GM18951 (cell line): ENCODE measurements around the gene LGALS12.
"Not testable (repeated sequence)": the region's sequence is repeated elsewhere in the genome, so short reads cannot be mapped to it uniquely, and the experiment has no call there.

ENCODE experiments used
- POLR2A ChIP-seq: IDR thresholded peaks from 4 replicates; pipeline ENCODE4 v1.6.1; 2011; ENCODE audit warnings: mild to moderate bottlenecking; ENCODE audit not compliant: insufficient read length, insufficient read depth; ENCODE audit errors: extremely low read depth
- in situ Hi-C: fragments of 300-500 bp; cut with MboI; formaldehyde crosslinking; loops from one replicate; pipeline ENCODE4 v1.12.0; 2022; ENCODE audit warnings: low sequenced_read_pairs, mixed read lengths, inconsistent platforms; ENCODE audit not compliant: unreplicated experiment

The LGALS12 gene

GRCh38 chr11:63508745-63509144 is 2.9 kb downstream of the LGALS12 start:
- TF ChIP-seq POLR2A = no peak
- in situ Hi-C loops = no loop called here

DNA sequence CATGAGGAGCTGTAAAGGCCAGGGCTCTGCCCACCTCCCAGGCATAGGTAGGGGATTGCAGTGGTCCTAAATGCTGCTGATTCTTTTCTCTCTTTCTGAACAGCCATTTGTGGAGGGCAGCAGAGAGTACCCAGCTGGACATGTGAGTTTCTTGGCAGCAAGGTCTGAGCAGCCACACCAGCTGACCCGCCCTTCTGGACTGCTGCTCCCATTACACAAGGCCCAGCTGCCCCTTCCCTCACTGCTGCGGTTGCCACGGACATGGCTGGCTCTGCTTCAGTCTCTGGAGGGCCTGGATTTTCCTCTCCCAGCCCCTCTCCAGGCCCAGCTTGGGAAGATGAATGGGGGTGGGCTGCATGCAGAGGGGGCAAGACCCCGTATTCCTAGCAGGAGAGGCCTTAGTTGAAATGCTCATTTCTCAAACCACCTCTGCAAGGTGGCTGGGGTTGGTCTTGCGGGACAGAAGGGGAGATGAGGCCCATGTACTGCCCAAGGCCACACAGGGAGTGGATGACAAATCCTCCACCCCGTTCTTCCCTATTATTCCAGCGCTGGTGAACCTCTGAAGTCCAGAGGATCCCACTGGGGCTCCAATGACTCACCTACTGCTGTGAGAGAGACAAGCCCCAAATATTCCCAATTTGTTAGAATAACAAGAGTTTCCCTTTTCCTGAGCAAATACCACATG is 4.6 kb downstream of the LGALS12 start:
- TF ChIP-seq POLR2A = no peak
- in situ Hi-C loops = no loop called here

GRCh38 chr11:63511048-63511748 is 5.3 kb downstream of the LGALS12 start:
- TF ChIP-seq POLR2A = no peak
- in situ Hi-C loops = no loop called here

DNA sequence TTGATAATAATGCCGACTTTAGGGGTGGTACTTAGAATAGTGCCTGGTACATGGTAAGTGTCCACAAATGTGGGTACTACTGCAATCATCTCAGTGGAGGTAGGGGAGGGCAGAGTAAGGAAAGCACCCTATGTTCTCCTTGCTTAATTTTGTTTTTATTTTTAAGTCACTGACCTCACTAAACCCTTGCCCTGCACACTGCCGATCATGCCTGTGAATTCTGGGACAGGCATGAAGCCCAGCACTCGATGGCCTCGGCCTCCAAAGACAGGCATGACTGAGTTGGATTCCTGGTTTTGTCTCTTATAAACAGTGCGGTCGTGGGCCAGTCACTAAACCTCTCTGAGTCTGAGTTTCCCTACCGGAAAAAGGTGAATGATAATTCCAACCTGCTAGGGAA is 6.9 kb downstream of the LGALS12 start:
- in situ Hi-C loops = no loop called here
- TF ChIP-seq POLR2A = no peak

GRCh38 chr11:63516109-63516508 is 10.2 kb downstream of the LGALS12 start:
- TF ChIP-seq POLR2A = no peak
- in situ Hi-C loops = no loop called here

DNA sequence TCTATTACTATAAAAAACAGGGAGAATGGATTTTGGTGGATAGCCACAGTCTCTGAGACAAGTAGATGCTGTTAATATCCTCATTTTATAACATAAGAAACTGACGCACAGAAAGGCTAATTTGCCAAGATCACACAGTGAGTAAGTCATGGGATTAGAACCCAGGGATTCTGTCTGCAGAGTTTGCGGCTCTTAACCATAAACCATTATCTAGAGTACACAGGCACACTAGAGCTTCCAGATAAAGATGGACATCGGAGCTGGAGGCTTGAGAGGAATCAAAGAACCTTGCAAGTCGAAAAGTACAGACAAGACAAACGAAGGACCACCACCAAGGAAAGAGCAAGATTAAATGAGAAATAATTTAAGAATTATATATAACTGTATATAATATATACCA is 11.3 kb downstream of the LGALS12 start:
- no peak for TF ChIP-seq POLR2A
- in situ Hi-C loops = no loop called here

DNA sequence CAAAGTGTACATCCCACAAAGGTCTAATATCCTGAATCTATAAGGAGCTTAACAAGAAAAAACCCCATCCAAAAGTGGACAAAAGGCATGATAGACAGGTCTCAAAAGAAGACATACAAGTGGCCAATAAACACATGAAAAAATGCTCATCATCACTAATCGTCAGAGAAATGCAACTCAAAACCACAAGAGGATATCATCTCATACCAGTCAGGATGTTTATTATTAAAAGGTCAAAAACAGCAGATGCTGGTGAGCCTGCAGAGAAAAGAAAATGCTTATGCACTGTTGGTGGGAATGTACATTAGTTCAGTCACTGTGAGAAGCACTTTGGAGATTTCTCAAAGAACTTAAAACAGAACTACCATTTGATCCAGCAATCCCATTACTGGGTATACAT is 12.7 kb downstream of the LGALS12 start:
- TF ChIP-seq POLR2A = no peak
- in situ Hi-C loops = no loop called here

- in situ Hi-C loops = no loop called here
- no peak for TF ChIP-seq POLR2A
Observed at GRCh38 chr11:63520606-63521170, 14.8 kb downstream of the LGALS12 start.

DNA sequence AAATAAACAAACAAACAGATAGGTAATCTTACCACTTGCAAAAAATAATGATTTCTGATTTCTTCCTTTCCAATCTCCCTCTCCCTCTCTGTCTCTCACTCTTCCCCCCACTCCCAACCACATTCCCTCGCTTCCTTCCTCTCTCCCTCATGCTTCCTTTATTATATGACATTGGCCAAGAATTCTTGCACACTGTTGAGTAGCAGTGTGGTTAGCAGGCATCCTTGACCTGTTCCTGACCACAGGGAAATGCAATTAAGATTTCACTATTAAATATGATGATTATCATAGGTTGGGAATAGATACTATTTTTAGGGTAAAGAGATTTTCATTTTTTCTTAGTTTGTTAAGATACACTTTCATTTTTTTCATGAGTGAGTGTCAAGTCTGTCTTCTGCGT is 16.0 kb downstream of the LGALS12 start:
- no peak for TF ChIP-seq POLR2A
- in situ Hi-C loops = no loop called here

- in situ Hi-C loops = no loop called here
- no peak for TF ChIP-seq POLR2A
Observed at GRCh38 chr11:63523151-63523550, 17.3 kb downstream of the LGALS12 start.

GRCh38 chr11:63527667-63528066 is 21.8 kb downstream of the LGALS12 start:
- TF ChIP-seq POLR2A = no peak

DNA sequence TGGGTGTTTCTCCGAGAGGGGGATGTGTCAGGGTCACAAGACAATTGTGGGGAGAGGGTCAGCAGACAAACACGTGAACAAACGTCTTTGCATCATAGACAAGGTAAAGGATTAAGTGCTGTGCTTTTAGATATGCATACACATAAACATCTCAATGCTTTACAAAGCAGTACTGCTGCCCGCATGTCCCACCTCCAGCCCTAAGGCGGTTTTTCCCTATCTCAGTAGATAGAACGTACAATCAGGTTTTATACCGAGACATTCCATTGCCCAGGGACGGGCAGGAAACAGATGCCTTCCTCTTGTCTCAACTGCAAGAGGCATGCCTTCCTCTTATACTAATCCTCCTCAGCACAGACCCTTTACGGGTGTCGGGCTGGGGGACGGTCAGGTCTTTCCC is 22.3 kb downstream of the LGALS12 start:
- in situ Hi-C loops = not testable (repeated sequence)

More at GRCh38 chr11:63527667-63528066, 21.8 kb downstream of the LGALS12 start:
- in situ Hi-C loops = no loop called here

GRCh38 chr11:63528729-63529278 is 22.9 kb downstream of the LGALS12 start:
- in situ Hi-C loops = not testable (repeated sequence)

GRCh38 chr11:63529373-63529772 is 23.5 kb downstream of the LGALS12 start:
- in situ Hi-C loops = not testable (repeated sequence)

- no peak for TF ChIP-seq POLR2A
- in situ Hi-C loops = no loop called here
Observed at GRCh38 chr11:63530021-63530420, 24.1 kb downstream of the LGALS12 start.

- in situ Hi-C loops = not testable (repeated sequence)
Observed at GRCh38 chr11:63531074-63531792, 25.3 kb downstream of the LGALS12 start.
